Coronary artery (tissue), 2 donors: Measurements from ENCODE around the gene MSN.

ENCODE experiments used
- DNase-seq: peaks from one replicate; pipeline ENCODE4 v3.0.0-alpha.2; 2017; ENCODE audit warnings: low spot score
- H3K27ac ChIP-seq, 2 donors: fragments of 200-600 bp; sonication (generic); one replicate each; pipeline ENCODE4 v1.5.1; 2016 to 2019
- H3K4me3 ChIP-seq: fragments of 200-600 bp; sonication (generic); 2 replicates; pipeline ENCODE4 v1.5.1; 2016; ENCODE audit warnings: mild to moderate bottlenecking, moderate library complexity
- TF ChIP-seq, protein P1 (sequence below): fragments of 200-600 bp; sonication (generic); IDR thresholded peaks from one replicate; pipeline ENCODE4 v1.5.1; 2019; ENCODE audit warnings: antibody characterized with exemption

Gene MSN

DNA sequence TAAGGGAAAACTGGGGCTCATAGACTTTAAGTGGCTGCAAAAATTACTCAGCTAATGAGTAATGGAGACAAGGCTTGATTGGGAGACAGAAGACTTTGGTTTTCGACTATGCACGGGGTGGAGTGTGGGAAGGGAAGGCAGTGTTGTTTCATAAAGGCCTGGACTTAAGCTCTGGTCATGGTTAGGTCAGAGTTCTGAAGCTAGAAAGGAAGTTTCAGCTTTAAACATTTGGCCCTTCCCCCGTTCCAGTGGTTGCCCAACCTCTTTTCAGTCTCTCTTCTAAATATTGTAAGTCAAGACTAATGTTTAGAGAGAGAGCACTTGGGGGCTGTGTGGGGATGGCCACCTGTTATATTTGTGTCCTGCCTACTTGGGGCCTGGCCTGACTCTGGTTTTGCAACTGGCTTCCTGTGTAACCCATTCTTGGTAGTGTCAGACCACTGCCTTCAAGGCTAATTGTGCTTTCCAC, 21.0 kb downstream of the MSN start:
- Histone ChIP-seq H3K4me3 (peak overlapping the region; percentile 15), H3K27ac (peak overlapping the region; percentile 67 to 75)
- TF ChIP-seq, protein P1, sequence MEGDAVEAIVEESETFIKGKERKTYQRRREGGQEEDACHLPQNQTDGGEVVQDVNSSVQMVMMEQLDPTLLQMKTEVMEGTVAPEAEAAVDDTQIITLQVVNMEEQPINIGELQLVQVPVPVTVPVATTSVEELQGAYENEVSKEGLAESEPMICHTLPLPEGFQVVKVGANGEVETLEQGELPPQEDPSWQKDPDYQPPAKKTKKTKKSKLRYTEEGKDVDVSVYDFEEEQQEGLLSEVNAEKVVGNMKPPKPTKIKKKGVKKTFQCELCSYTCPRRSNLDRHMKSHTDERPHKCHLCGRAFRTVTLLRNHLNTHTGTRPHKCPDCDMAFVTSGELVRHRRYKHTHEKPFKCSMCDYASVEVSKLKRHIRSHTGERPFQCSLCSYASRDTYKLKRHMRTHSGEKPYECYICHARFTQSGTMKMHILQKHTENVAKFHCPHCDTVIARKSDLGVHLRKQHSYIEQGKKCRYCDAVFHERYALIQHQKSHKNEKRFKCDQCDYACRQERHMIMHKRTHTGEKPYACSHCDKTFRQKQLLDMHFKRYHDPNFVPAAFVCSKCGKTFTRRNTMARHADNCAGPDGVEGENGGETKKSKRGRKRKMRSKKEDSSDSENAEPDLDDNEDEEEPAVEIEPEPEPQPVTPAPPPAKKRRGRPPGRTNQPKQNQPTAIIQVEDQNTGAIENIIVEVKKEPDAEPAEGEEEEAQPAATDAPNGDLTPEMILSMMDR, result no peak
- DNase-seq, result no peak

DNA sequence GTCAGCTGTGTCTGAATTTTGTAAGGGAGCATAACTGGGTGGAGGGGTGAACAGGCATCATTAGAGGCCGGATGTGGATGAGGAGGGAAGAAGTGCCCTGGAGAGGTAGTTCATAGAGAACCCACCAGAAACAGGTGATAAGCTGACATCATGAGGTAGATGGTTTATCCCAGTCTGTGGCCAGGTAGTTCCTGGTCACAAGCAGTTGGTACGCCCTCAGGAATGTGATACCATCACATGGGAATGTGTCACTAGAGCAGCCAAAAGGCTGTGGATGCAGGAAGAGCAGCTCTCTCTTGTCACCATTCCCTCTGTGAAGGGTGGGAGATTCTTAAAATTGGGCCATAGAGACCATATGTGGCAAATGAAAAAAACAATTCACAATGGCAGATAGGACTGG, 21.9 kb downstream of the MSN start:
- peak overlapping the region; percentile 67 to 75 for H3K27ac ChIP-seq
- no peak for DNase-seq

DNA sequence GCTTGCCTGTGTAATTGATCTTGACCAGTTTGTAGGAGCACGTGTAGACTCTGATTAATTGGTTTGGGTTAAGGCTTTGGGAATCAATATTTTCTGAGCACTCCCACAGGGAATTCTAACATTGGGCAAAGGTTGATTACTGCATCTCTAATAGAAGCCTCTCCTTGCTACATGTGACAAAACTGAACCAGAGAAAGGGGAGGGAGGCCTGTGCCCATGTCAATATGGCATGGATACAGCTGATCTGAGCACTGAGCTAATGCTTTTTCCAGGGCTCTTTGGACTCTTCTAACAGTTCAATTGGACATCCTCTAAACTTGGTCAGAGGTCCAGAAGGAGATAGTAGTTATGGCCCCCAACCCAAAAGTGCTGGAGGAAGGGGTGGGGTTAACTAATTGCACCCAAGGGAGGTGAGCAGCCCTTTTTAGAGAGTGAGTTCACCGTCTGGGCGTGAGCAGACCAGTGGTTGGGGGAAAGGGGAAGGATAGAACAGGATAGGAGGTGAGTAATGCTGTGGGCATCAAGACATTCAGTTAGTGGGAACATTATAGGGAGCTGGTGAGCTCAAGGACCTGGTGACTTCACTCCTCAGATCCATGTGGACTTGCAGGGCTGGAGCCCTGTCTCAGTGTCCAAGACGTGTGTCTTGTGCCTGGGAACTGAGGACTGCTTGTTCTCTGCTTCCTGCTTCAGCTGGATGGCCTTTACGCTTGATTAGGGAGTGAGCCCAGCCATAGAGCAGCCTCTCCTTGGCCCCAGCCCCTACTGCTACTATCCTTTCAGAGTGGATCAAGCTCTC, 22.8 kb downstream of the MSN start:
- H3K27ac ChIP-seq, result peak overlapping the region; percentile 67 to 75
- peak overlapping the region; percentile 22 for H3K4me3 ChIP-seq
- TF ChIP-seq, protein P1, result no peak
- peak; percentile 82 for DNase-seq

More for the DNA sequence above, 21.9 kb downstream of the MSN start:
- H3K4me3 ChIP-seq, result peak overlapping the region; percentile 15
- TF ChIP-seq, protein P1, result no peak

- H3K27ac ChIP-seq, result peak overlapping the region; percentile 64 to 81
- TF ChIP-seq, protein P1, result no peak
- DNase-seq, result no peak
- H3K4me3 ChIP-seq, result no peak overlapping the region
Observed at GRCh38 chrX:65695849-65696449, 28.5 kb downstream of the MSN start.

DNA sequence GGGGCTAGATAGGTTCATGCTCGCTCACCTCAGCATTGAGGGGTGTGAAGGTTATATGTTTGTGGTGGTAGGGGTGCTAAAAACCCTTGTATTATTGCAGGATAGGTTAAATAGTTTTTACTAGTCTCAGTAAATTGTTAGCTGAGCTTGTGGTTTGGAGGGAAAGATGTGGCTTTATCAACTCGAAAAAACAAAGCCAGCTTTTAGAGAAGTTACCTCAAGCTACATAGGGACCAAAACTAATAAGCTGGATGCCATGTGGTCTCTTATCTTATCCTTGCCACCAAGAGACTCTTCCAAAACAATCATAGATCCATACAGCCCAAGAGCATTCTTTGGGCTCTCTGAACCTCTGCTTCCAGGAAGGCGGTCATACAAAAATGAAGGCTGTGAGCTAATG, 29.2 kb downstream of the MSN start:
- DNase-seq, result no peak
- Histone ChIP-seq H3K27ac (peak overlapping the region; percentile 64 to 81), H3K4me3 (peak overlapping the region; percentile 40)
- TF ChIP-seq, protein P1, result no peak

DNA sequence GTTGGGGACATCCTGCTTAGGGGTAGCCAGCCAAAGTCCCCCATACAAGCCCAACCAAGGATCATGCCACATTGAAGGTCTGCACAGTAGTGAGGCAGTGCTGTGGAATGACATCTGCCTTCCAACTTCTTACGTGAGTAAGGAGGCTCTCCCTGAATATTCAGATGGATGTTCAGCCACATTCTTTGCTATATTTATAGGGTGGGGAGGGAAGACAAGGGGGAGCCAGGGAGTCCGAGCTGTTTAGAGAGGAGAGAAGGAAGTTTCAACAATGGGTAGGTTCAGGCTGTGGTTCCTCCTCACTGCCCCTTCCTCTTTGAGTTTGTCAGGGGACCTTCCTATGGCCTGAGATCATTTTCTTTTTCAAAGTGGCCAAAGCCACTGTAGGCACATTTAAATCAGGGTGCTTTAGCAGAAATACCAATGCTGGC, 29.8 kb downstream of the MSN start:
- no peak for DNase-seq
- TF ChIP-seq, protein P1, result no peak
- peak overlapping the region; percentile 40 for H3K4me3 ChIP-seq
- peak overlapping the region; percentile 64 to 81 for H3K27ac ChIP-seq
